ENCODE results near the gene TRAPPC2.

Gene TRAPPC2

GRCh38 chrX:13690836-13691235, 43.6 kb downstream of the TRAPPC2 start:
- TF ChIP-seq CTCF (IDR thresholded peaks at IDR 0.05; ENCODE audit: control insufficient read depth, insufficient read depth, low read depth, low read length, missing control alignments) = peak; percentile 12
- no peak for DNase-seq (ENCODE audit: low read depth)
- no peak overlapping the region for H3K4me3 ChIP-seq (ENCODE audit: control insufficient read depth, low read depth, low read length)

- no peak for DNase-seq (ENCODE audit: low read depth)
- H3K4me3 ChIP-seq (ENCODE audit: control insufficient read depth, low read depth, low read length) = peak overlapping the region; percentile 91
- TF ChIP-seq CTCF (IDR thresholded peaks at IDR 0.05; ENCODE audit: control insufficient read depth, insufficient read depth, low read depth, low read length, missing control alignments) = no peak
Observed at GRCh38 chrX:13689741-13690211, 44.6 kb downstream of the TRAPPC2 start.

GRCh38 chrX:13688958-13689740, 45.3 kb downstream of the TRAPPC2 start, which contains the start of gene RAB9A:
Gene RAB9A, plus strand, starts transcription at chrX:13689128. Its CDS starts 19,619 bp downstream, at chrX:13708747.
- DNase-seq (ENCODE audit: low read depth) = no peak
- H3K4me3 ChIP-seq (ENCODE audit: control insufficient read depth, low read depth, low read length) = peak within 1 kb of the TSS; percentile 91
- TF ChIP-seq CTCF (IDR thresholded peaks at IDR 0.05; ENCODE audit: control insufficient read depth, insufficient read depth, low read depth, low read length, missing control alignments) = no peak

GRCh38 chrX:13688384-13688957, 45.9 kb downstream of the TRAPPC2 start:
- TF ChIP-seq CTCF (IDR thresholded peaks at IDR 0.05; ENCODE audit: control insufficient read depth, insufficient read depth, low read depth, low read length, missing control alignments) = no peak
- no peak for DNase-seq (ENCODE audit: low read depth)
- H3K4me3 ChIP-seq (ENCODE audit: control insufficient read depth, low read depth, low read length) = peak overlapping the region; percentile 91

- no peak overlapping the region for H3K4me3 ChIP-seq (ENCODE audit: control insufficient read depth, low read depth, low read length)
- no peak for DNase-seq (ENCODE audit: low read depth)
- TF ChIP-seq CTCF (IDR thresholded peaks at IDR 0.05; ENCODE audit: control insufficient read depth, insufficient read depth, low read depth, low read length, missing control alignments) = no peak
Observed at GRCh38 chrX:13687203-13687602, 47.2 kb downstream of the TRAPPC2 start.

- DNase-seq (ENCODE audit: low read depth) = no peak
- H3K4me3 ChIP-seq (ENCODE audit: control insufficient read depth, low read depth, low read length) = no peak overlapping the region
- TF ChIP-seq CTCF (IDR thresholded peaks at IDR 0.05; ENCODE audit: control insufficient read depth, insufficient read depth, low read depth, low read length, missing control alignments) = no peak
Observed at GRCh38 chrX:13685126-13685763, 49.2 kb downstream of the TRAPPC2 start.
